T-helper 2 cell treated with Interferon-gamma antibody and Interleukin-4, amounts not matched to agents 5 μg/mL and 100 μg/mL, for 36 hours (primary cell): ENCODE measurements around the gene CDK10.
A peak's percentile ranks its signal among the peaks of the same experiment; 100 is the strongest.
"Not testable (repeated sequence)": the region's sequence is repeated elsewhere in the genome, so short reads cannot be mapped to it uniquely, and the experiment has no call there.

Experiments
- DNase-seq: peaks from one replicate; pipeline ENCODE4 v3.0.0; 2021; ENCODE audit warnings: low spot score
- H3K27ac Mint-ChIP-seq: one replicate; pipeline ENCODE4 v1.8.0; 2021; ENCODE audit warnings: mild to moderate bottlenecking, mixed read lengths
- H3K27me3 Mint-ChIP-seq: one replicate; pipeline ENCODE4 v1.8.0; 2021; ENCODE audit warnings: low read depth, mixed read lengths
- H3K36me3 Mint-ChIP-seq: one replicate; pipeline ENCODE4 v1.8.0; 2021; ENCODE audit warnings: low read depth, mixed read lengths
- H3K4me1 Mint-ChIP-seq: one replicate; pipeline ENCODE4 v1.8.0; 2021; ENCODE audit warnings: low read depth, mixed read lengths
- H3K4me3 Mint-ChIP-seq: one replicate; pipeline ENCODE4 v1.8.0; 2022; ENCODE audit warnings: mild to moderate bottlenecking, moderate library complexity, mixed read lengths
- H3K9me3 Mint-ChIP-seq: one replicate; pipeline ENCODE4 v1.8.0; 2021; ENCODE audit warnings: mixed read lengths

Gene CDK10

DNA sequence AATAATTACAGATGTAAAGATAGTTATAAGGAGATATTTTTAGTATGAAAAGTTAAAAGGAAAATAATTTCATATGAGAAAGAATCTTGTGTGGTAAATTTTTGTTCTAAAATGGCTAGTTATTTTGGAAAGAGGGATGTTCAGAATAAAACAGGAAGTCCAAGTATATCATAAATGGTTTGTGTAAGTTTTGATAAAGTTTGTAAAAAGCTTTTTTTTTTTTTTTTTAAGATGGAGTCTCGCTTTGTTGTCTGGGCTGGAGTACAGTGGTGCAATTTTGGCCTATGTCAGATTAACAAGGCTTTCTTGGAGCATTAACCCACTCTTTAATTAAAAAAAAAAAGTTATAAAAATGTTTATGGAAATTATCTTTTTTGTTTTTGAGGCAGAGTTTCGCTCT is 8.2 kb upstream of the CDK10 start:
- H3K27me3 Mint-ChIP-seq = no peaks in the 10 kb centered on the region
- H3K4me1 Mint-ChIP-seq = no peaks in the 10 kb centered on the region
- no peak for DNase-seq
- no peak overlapping the region for H3K4me3 Mint-ChIP-seq
- H3K27ac Mint-ChIP-seq = no peak overlapping the region
- H3K36me3 Mint-ChIP-seq = peaks cover 5% of the 10 kb centered on the region
- no peaks in the 10 kb centered on the region for H3K9me3 Mint-ChIP-seq

- Mint-ChIP-seq H3K4me1 (peaks cover 9% of the 10 kb centered on the region), H3K27me3 (no peaks in the 10 kb centered on the region), H3K4me3 (peak overlapping the region; percentile 44), H3K27ac (no peak overlapping the region), H3K9me3 (no peaks in the 10 kb centered on the region), H3K36me3 (peaks cover 29% of the 10 kb centered on the region)
- DNase-seq = no peak
Measured at GRCh38 chr16:89685916-89686315, 573 bp upstream of the CDK10 start.

GRCh38 chr16:89687092-89687940 is 827 bp downstream of the CDK10 start:
- Mint-ChIP-seq H3K36me3 (peaks cover 31% of the 10 kb centered on the region), H3K4me3 (peak overlapping the region; percentile 88), H3K27me3 (no peaks in the 10 kb centered on the region), H3K9me3 (no peaks in the 10 kb centered on the region), H3K27ac (peak overlapping the region; percentile 72), H3K4me1 (peaks cover 9% of the 10 kb centered on the region)
- no peak for DNase-seq

DNA sequence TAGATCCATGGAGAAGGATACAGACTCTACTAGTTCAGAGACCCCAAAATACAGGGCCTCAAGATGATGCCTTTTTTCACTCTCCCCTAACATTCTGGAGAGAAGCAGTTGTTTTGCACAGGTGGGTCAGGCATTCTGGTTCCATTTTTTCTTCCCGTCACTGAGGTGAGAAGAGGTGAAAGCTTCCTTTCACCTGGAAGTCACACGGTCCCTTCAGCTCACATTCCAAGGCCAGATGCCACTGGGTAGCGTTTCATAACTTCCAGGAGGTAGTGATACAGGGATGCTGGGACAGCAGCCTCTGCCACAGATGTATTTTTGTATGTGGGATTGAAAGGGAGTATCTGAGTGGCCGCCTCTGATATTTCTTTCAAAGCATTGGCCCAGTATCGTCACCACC is 1.9 kb downstream of the CDK10 start:
- no peaks in the 10 kb centered on the region for H3K27me3 Mint-ChIP-seq
- H3K4me3 Mint-ChIP-seq = peak overlapping the region; percentile 29
- H3K36me3 Mint-ChIP-seq = peaks cover 34% of the 10 kb centered on the region
- H3K27ac Mint-ChIP-seq = no peak overlapping the region
- no peaks in the 10 kb centered on the region for H3K9me3 Mint-ChIP-seq
- no peak for DNase-seq
- H3K4me1 Mint-ChIP-seq = peaks cover 9% of the 10 kb centered on the region

DNA sequence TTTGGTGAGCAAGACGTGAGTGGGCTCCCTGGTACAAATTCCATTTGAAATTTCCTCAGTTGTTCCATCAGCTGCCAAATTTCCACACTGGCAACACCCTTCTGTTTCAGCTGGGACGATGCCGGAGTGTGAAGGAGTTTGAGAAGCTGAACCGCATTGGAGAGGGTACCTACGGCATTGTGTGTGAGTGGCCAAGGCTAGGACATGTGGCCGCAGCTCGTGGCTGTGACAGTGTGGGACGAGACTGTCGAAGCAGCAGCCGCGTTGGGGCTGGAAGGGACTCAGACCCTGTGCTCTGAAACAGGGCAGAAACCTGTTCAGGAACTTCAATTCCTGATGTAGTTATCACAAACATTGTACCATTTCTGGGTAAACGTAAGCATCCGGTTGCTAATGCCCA is 2.7 kb downstream of the CDK10 start:
- Mint-ChIP-seq H3K36me3 (peaks cover 37% of the 10 kb centered on the region), H3K4me3 (no peak overlapping the region), H3K27ac (no peak overlapping the region), H3K9me3 (no peaks in the 10 kb centered on the region), H3K27me3 (no peaks in the 10 kb centered on the region), H3K4me1 (peaks cover 9% of the 10 kb centered on the region)
- no peak for DNase-seq

DNA sequence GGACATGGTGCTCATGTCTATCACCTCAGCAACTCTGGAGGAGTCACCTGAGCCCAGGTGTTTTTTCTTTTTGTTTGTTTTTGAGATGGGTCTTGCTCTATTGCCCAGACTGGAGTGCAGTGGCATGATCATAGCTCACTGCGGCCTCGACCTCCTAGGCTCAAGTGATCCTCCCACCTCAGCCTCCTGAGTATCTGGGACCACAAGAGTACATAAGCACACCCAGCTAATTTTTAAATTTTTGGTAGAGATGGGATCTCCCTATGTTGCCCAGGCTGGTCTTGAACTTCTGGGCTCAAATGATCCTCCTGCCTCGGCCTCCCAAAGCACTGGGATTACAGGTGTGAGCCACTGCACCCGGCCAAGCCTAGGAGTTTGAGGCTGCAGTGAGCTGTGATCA is 3.1 kb downstream of the CDK10 start:
- H3K4me1 Mint-ChIP-seq, H3K9me3 Mint-ChIP-seq, H3K27me3 Mint-ChIP-seq, H3K27ac Mint-ChIP-seq, DNase-seq, H3K4me3 Mint-ChIP-seq: not testable (repeated sequence)
- H3K36me3 Mint-ChIP-seq = peaks cover 35% of the 10 kb centered on the region

DNA sequence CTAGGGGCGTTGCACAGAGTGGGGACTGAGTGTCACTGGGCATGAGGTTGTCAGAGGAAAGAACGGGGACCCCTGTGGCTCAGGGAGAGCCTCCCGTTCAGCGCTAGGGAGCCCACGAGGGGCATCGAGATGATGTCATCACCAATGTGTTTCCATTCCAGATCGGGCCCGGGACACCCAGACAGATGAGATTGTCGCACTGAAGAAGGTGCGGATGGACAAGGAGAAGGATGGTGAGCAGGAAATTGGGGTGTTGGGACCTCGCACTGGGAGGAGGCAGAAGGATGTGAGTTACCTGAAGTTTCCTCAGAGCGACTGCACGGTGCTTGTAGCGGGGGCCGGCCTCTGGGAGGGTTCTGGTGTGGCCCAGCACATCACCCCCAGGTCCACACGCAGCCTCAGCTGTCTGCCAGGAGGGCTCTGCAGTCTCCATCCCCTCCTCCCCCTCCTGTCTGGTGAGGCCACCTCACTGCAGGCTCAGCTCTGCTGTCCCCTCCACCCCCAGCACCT is 4.0 kb downstream of the CDK10 start:
- H3K9me3 Mint-ChIP-seq = no peaks in the 10 kb centered on the region
- H3K27me3 Mint-ChIP-seq = no peaks in the 10 kb centered on the region
- DNase-seq = no peak
- H3K27ac Mint-ChIP-seq = no peak overlapping the region
- peaks cover 33% of the 10 kb centered on the region for H3K36me3 Mint-ChIP-seq
- H3K4me1 Mint-ChIP-seq = peaks cover 9% of the 10 kb centered on the region
- no peak overlapping the region for H3K4me3 Mint-ChIP-seq

- Mint-ChIP-seq H3K27ac (no peak overlapping the region), H3K27me3 (no peaks in the 10 kb centered on the region), H3K9me3 (no peaks in the 10 kb centered on the region), H3K4me1 (peaks cover 8% of the 10 kb centered on the region), H3K36me3 (peaks cover 27% of the 10 kb centered on the region), H3K4me3 (no peak overlapping the region)
- no peak for DNase-seq
Measured at GRCh38 chr16:89691231-89691985, 4.9 kb downstream of the CDK10 start.

DNA sequence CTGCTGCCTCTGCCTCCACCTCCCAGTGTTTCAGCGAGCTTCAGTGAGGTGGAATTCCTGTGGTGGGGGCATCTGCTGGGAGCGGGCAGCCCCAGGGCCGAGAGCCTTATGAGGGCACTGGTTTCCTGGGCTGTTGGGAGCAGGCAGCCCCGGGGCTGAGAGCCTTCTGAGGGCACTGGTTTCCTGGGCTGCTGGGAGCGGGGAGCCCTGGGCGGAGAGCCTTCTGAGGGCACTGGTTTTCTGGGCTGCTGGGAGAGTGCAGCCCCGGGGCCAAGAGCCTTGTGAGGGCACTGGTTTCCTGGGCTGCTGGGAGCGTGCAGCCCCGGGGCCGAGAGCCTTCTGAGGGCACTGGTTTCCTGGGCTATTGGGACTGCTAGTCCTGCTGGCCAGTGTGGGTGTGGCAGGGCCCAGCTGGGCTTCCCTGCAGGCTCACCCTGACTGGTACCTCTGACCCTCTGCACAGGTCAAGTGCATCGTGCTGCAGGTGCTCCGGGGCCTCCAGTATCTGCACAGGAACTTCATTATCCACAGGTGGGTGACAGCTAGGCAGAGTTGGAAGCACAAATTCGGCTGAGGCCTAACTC is 5.6 kb downstream of the CDK10 start:
- Mint-ChIP-seq H3K4me1 (peaks cover 10% of the 10 kb centered on the region), H3K27ac (no peak overlapping the region)

GRCh38 chr16:89693289-89693731 is 6.8 kb downstream of the CDK10 start:
- H3K36me3 Mint-ChIP-seq = peaks cover 22% of the 10 kb centered on the region
- H3K4me3 Mint-ChIP-seq = no peak overlapping the region
- peaks cover 4% of the 10 kb centered on the region for H3K4me1 Mint-ChIP-seq
- H3K27me3 Mint-ChIP-seq = no peaks in the 10 kb centered on the region
- no peak overlapping the region for H3K27ac Mint-ChIP-seq
- no peak for DNase-seq
- no peaks in the 10 kb centered on the region for H3K9me3 Mint-ChIP-seq

More for the DNA sequence above, 5.6 kb downstream of the CDK10 start:
- Mint-ChIP-seq H3K9me3 (no peaks in the 10 kb centered on the region), H3K36me3 (peaks cover 26% of the 10 kb centered on the region), H3K27me3 (no peaks in the 10 kb centered on the region), H3K4me3 (no peak overlapping the region)
- DNase-seq = no peak

DNA sequence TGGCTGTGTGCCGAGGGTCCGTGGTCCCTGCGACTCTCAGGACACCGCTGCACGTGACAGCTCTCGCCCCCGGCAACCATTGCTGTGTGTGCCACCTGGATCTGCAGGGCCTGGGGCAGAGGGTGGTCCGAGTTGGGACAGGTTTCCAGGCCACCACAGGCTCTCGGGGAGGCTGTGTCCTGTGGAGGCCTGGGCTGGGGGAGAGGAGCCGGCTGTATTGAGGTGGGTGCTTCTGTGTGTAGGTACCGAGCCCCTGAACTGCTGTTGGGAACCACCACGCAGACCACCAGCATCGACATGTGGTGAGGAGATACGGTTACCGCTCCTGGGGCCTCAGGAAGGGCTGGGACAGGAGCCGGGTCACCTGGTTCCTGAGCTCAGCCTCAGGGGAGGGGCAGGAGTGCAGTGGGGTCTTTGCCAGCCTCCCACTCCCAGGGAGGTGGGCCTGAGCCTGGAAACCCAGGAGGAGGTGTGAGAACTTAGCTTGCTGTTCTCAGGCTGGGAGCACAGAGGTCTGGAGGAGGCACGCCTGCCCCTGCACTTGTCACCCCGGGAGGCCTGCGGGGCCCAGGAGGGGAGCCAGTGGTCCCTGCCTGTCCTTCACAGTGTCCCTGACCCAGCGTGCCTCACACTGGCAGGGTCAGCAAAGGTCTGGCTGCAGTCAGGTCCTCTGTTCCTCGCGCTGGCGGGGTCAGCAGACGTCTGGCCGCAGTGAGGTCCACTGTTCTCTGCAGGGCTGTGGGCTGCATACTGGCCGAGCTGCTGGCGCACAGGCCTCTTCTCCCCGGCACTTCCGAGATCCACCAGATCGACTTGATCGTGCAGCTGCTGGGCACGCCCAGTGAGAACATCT is 7.7 kb downstream of the CDK10 start:
- DNase-seq = no peak
- peaks cover 22% of the 10 kb centered on the region for H3K36me3 Mint-ChIP-seq
- H3K4me1 Mint-ChIP-seq = peaks cover 4% of the 10 kb centered on the region
- no peaks in the 10 kb centered on the region for H3K9me3 Mint-ChIP-seq
- H3K27me3 Mint-ChIP-seq = no peaks in the 10 kb centered on the region
- H3K4me3 Mint-ChIP-seq = no peak overlapping the region
- H3K27ac Mint-ChIP-seq = no peak overlapping the region

- H3K27ac Mint-ChIP-seq, H3K9me3 Mint-ChIP-seq, H3K4me1 Mint-ChIP-seq, H3K4me3 Mint-ChIP-seq, DNase-seq, H3K27me3 Mint-ChIP-seq: not testable (repeated sequence)
- H3K36me3 Mint-ChIP-seq = peaks cover 22% of the 10 kb centered on the region
Measured at GRCh38 chr16:89694784-89695085, 8.2 kb downstream of the CDK10 start.

DNA sequence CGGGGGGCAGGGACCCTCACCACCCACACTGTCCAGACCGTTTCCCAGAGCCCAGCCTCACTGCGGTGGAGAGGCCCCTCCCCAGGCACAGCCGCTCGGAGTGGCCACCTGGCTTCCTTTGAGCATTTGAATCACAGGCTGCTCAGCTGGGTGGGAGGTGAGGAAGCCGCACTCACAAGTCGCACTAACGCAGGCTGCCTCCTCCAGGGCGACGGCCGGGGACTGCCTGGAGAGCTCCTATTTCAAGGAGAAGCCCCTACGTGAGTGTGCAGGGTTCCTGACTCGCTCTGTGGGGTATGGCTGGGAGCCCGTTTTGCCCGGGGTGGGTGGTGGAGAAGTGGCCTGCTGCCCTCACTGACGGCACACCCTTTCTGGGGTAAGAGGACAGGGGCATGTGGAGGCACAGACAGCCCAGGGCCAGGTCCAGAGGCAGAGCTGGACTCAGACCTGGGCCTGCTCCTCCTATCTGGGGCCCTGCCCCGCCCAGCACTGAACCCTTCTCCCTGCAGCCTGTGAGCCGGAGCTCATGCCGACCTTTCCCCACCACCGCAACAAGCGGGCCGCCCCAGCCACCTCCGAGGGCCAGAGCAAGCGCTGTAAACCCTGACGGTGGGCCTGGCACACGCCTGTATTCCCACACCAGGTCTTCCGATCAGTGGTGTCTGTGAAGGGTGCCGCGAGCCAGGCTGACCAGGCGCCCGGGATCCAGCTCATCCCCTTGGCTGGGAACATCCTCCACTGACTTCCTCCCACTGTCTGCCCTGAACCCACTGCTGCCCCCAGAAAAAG is 8.8 kb downstream of the CDK10 start:
- DNase-seq = no peak
- Mint-ChIP-seq H3K27me3 (no peaks in the 10 kb centered on the region), H3K9me3 (no peaks in the 10 kb centered on the region), H3K36me3 (peaks cover 20% of the 10 kb centered on the region), H3K4me1 (peaks cover 7% of the 10 kb centered on the region), H3K4me3 (no peak overlapping the region), H3K27ac (no peak overlapping the region)
